Measurements from ENCODE around the gene MEF2C. TPM values are rescaled to one million over a fixed set of nuclear protein-coding genes. Genes with fewer than 3 reads are reported as not detected.
A peak's percentile ranks its signal among the peaks of the same experiment; 100 is the strongest.

MEF2C gene
- total and polyA plus RNA-seq, 2 of the 13 experiments (the other 11 are each of a cell fraction or from before 2014, with no cell fraction given) = 0.02 TPM; not detected in 1

GRCh38 chr5:88693071-88693932 lies 189.7 kb downstream of the MEF2C start:
- WGBS (ENCODE audit: low lambda C conversion rate) = 28% methylated on average over 24 of the region's 25 CpGs
- Histone ChIP-seq H3K9ac (ENCODE audit: insufficient read depth, low read depth, low read length) (no peak overlapping the region), H3K79me2 (ENCODE audit: insufficient read depth, low read length) (no peaks in the 10 kb centered on the region), H3K27me3 (ENCODE audit: control insufficient read depth in 1 of 2, insufficient read depth in 2 of 2, low read length in 2 of 2) (peaks cover 7 to 64% of the 10 kb centered on the region in 2 experiments; a peak in 4 of 5 replicates), H3K4me3 (replicated peaks in 1 of 3; ENCODE audit: insufficient read depth in 1 of 3, low read depth in 2 of 3, low read length in 3 of 3) (no peak overlapping the region), H3K36me3 (replicated peaks in 1 of 2; ENCODE audit: control insufficient read depth in 1 of 2, insufficient read depth in 2 of 2, low read length in 2 of 2) (no peaks in the 10 kb centered on the region), H3K9me3 (ENCODE audit: low read length) (no peaks in the 10 kb centered on the region), H3K27ac (ENCODE audit: extremely low read length, insufficient read depth, low read length) (no peak overlapping the region), H4K20me1 (ENCODE audit: insufficient read depth, low read length) (no peaks in the 10 kb centered on the region), H3K4me1 (ENCODE audit: insufficient read depth, low read length) (no peaks in the 10 kb centered on the region), H2AFZ (ENCODE audit: low read length) (no peak overlapping the region), H3K4me2 (ENCODE audit: low read depth, low read length) (no peak overlapping the region)
- TF ChIP-seq TOPORS (CRISPR knock-in tag; IDR thresholded peaks at IDR 0.05) = no peak
- no peak for TF ChIP-seq MAZ (IDR thresholded peaks at IDR 0.05; ENCODE audit: borderline replicate concordance, low read depth, low read length)
- TF ChIP-seq MAZ (CRISPR knock-in tag; IDR thresholded peaks at IDR 0.05; ENCODE audit: low read depth) = no peak
- TF ChIP-seq PHF20 (CRISPR knock-in tag; IDR thresholded peaks at IDR 0.05) = no peak
- no peak for TF ChIP-seq SNAPC4 (CRISPR knock-in tag; IDR thresholded peaks at IDR 0.05)
- TF ChIP-seq ZSCAN20 (CRISPR knock-in tag; IDR thresholded peaks at IDR 0.05; ENCODE audit: borderline replicate concordance) = no peak
- TF ChIP-seq MED8 (CRISPR knock-in tag; IDR thresholded peaks at IDR 0.05; ENCODE audit: insufficient replicate concordance) = no peak
- no peak for TF ChIP-seq ZNF550 (CRISPR knock-in tag; IDR thresholded peaks at IDR 0.05; ENCODE audit: borderline replicate concordance)
- no peak for TF ChIP-seq ZSCAN29 (CRISPR knock-in tag; conservative IDR thresholded peaks at IDR 0.05)
- TF ChIP-seq SIX4 (CRISPR knock-in tag; IDR thresholded peaks at IDR 0.05) = no peak
- no peak for TF ChIP-seq ZNF468 (CRISPR knock-in tag; IDR thresholded peaks at IDR 0.05)
- TF ChIP-seq NBN (conservative IDR thresholded peaks at IDR 0.05) = no peak
- no peak for TF ChIP-seq SMAD9 (CRISPR knock-in tag; IDR thresholded peaks at IDR 0.05)
- TF ChIP-seq ZNF615 (CRISPR knock-in tag; IDR thresholded peaks at IDR 0.05; ENCODE audit: borderline replicate concordance) = no peak
- no peak for TF ChIP-seq KDM4B (CRISPR knock-in tag; IDR thresholded peaks at IDR 0.05)
- no peak for TF ChIP-seq DMAP1 (CRISPR knock-in tag; IDR thresholded peaks at IDR 0.05)
- no peak for TF ChIP-seq TCF7L2 (IDR thresholded peaks at IDR 0.05; ENCODE audit: low read depth, low read length)
- TF ChIP-seq ZNF780A (CRISPR knock-in tag; IDR thresholded peaks at IDR 0.05) = no peak
- no peak for TF ChIP-seq MIXL1 (CRISPR knock-in tag; IDR thresholded peaks at IDR 0.05)
- DNase-seq (ENCODE audit: low spot score) (no peak), FAIRE-seq (no peak), ATAC-seq (peak; percentile 30; the same call in 1 of the 3 replicates)
- ChIA-PET POLR2A (no interaction called here), CTCF (ENCODE audit: low intra/inter-chr PET ratio, low total read pairs) (no interaction called here)
- no TSS peak for BruUV-seq (replicated peaks)
- in situ Hi-C loops (cut with HindIII; ENCODE audit: extremely low pct_ligation_motif_present, low pct_unique_long_range_greater_than_20kb) (loop anchor here (25.0 kb wide), 1 partner anchor 1281 kb away; the partner anchor contains the start of gene CCNH), intact Hi-C loops (cut with micrococcal nuclease; ENCODE audit: unreplicated experiment) (no loop called here)
